Measurements from ENCODE around the gene NGRN. TPM values are rescaled to one million over a fixed set of nuclear protein-coding genes. Genes with fewer than 3 reads are reported as not detected.

NGRN gene
- total and polyA plus RNA-seq, 2 of the 4 experiments (the other 2 are of a cell fraction), result 39.6 to 46.2 TPM

GRCh38 chr15:90227336-90227735 lies 38.1 kb upstream of the NGRN start:
- no TSS peak for BruUV-seq (replicated peaks)
- Histone ChIP-seq H2AFZ (replicated peaks; ENCODE audit: low read length, poor library complexity) (no peak overlapping the region), H3K9ac (ENCODE audit: low read depth, low read length) (no peak overlapping the region), H4K5ac (ENCODE audit: low read depth, low read length) (no peak overlapping the region), H3K14ac (replicated peaks; ENCODE audit: low read depth, low read length) (no peak overlapping the region), H3K27me3 (ENCODE audit: control insufficient read depth, insufficient read depth, low read length) (no peaks in the 10 kb centered on the region), H3K23ac (ENCODE audit: low read depth, low read length) (no peak overlapping the region), H2AK9ac (replicated peaks; ENCODE audit: low read depth, low read length, poor library complexity) (peak overlapping the region; percentile 46), H2AK5ac (ENCODE audit: low read depth, low read length) (no peak overlapping the region), H3K4me3 (ENCODE audit: insufficient read depth, low read depth, low read length) (no peak overlapping the region), H3K9me1 (ENCODE audit: insufficient read depth, low read length) (peaks cover 11% of the 10 kb centered on the region), H3K4ac (ENCODE audit: low read depth, low read length) (no peak overlapping the region), H2BK15ac (ENCODE audit: low read depth, low read length) (no peak overlapping the region), H2BK120ac (ENCODE audit: low read depth, low read length) (no peak overlapping the region), H3K27ac (ENCODE audit: insufficient read depth, low read length) (no peak overlapping the region), H3K18ac (ENCODE audit: low read depth, low read length) (no peak overlapping the region), H4K20me1 (ENCODE audit: insufficient read depth, low read length) (0 out of 2 replicates have a peak, but pooled peaks cover 7% of the 10 kb centered on the region), H4K91ac (ENCODE audit: insufficient read depth, low read depth, low read length) (no peak overlapping the region), H3K56ac (ENCODE audit: extremely low read depth, insufficient read depth, low read length) (no peak overlapping the region), H4K8ac (ENCODE audit: low read depth in 2 of 2, low read length in 2 of 2) (no peak overlapping the region), H3K4me1 (ENCODE audit: control insufficient read depth, insufficient read depth, low read length) (peaks cover 4% of the 10 kb centered on the region), H3K79me1 (ENCODE audit: low read depth in 1 of 2, low read length in 2 of 2) (peaks cover 9 to 24% of the 10 kb centered on the region in 2 experiments; a peak in 3 of 4 replicates), H3K36me3 (ENCODE audit: control insufficient read depth, insufficient read depth, low read length) (peaks cover 67% of the 10 kb centered on the region), H3K9me3 (ENCODE audit: control insufficient read depth, insufficient read depth, low read length) (no peaks in the 10 kb centered on the region), H3K4me2 (ENCODE audit: low read depth, low read length) (no peak overlapping the region), H2BK20ac (ENCODE audit: low read depth, low read length) (no peak overlapping the region), H2BK5ac (ENCODE audit: low read depth, low read length, poor library complexity, severe bottlenecking) (no peak overlapping the region)
- in situ Hi-C loops (cut with MboI; ENCODE audit: low sequenced_read_pairs) (loop anchor here (10.0 kb wide), 1 partner anchor 333 kb away; the partner anchor contains the start of gene AP3S2), intact Hi-C loops (cut with micrococcal nuclease) (loop anchor here (10.0 kb wide), 1 partner anchor 143 kb away; no protein-coding TSS in a partner anchor), dilution Hi-C loops (cut with HindIII; ENCODE audit: low sequenced_read_pairs, unreplicated experiment) (no loop called here)
- ATAC-seq (ENCODE audit: low read depth) (no peak), DNase-seq (no peak)
- 92% methylated on average over 2 of the region's 7 CpGs; no CpG with 5 or more reads in 1 of the 2 experiments for WGBS, 2 experiments (ENCODE audit: extremely low coverage in 2 of 2, insufficient read length in 1 of 2)
- CTCF ChIA-PET, result no interaction called here
- TF ChIP-seq CEBPB (IDR thresholded peaks at IDR 0.05; ENCODE audit: low read depth, low read length) (no peak), BHLHE40 (IDR thresholded peaks at IDR 0.05; ENCODE audit: low read depth, low read length) (no peak), RCOR1 (IDR thresholded peaks at IDR 0.05; ENCODE audit: insufficient replicate concordance, low read length) (no peak), USF2 (IDR thresholded peaks at IDR 0.05; ENCODE audit: low read depth, low read length) (no peak), MAFK (IDR thresholded peaks at IDR 0.05; ENCODE audit: low read depth, low read length) (no peak), POLR2A (IDR thresholded peaks at IDR 0.05; ENCODE audit: low read depth, low read length) (no peak), MXI1 (IDR thresholded peaks at IDR 0.05; ENCODE audit: borderline replicate concordance, low read depth, low read length) (no peak), CHD1 (IDR thresholded peaks at IDR 0.05; ENCODE audit: low read depth, low read length) (no peak), ELK1 (IDR thresholded peaks at IDR 0.05; ENCODE audit: borderline replicate concordance, low read depth, low read length) (no peak), CTCF (conservative IDR thresholded peaks at IDR 0.05; ENCODE audit: low read depth, low read length) (no peak), NFE2L2 (IDR thresholded peaks at IDR 0.05; ENCODE audit: low read depth, low read length) (no peak)
- POLR2A ChIA-PET (ENCODE audit: unreplicated experiment), result no interaction called here
